Measurements from ENCODE around the gene RPRD1B.
"Not testable (repeated sequence)": the region's sequence is repeated elsewhere in the genome, so short reads cannot be mapped to it uniquely, and the experiment has no call there.

RPRD1B gene

GRCh38 chr20:38104285-38104684 lies 70.7 kb downstream of the RPRD1B start:
- Histone ChIP-seq H3K4me3 (ENCODE audit: insufficient read depth, low read depth, low read length) (no peak overlapping the region), H3K27ac (ENCODE audit: insufficient read depth, low read depth, low read length, poor library complexity, severe bottlenecking) (no peak overlapping the region), H3K9me3 (ENCODE audit: control insufficient read depth, low read length) (peaks cover 2% of the 10 kb centered on the region), H3K27me3 (ENCODE audit: control insufficient read depth, insufficient read depth, low read length, poor library complexity, severe bottlenecking) (no peaks in the 10 kb centered on the region), H3K4me1 (ENCODE audit: control insufficient read depth, insufficient read depth, low read length) (no peaks in the 10 kb centered on the region), H3K36me3 (ENCODE audit: control insufficient read depth, insufficient read depth, low read length) (no peaks in the 10 kb centered on the region)
- 76% methylated on average over 1 of the region's 1 CpG; no CpG with 5 or more reads in 1 of the 2 experiments for WGBS, 2 experiments

- no peaks in the 10 kb centered on the region for H3K9me3 ChIP-seq (ENCODE audit: control insufficient read depth, low read length)
- no peak overlapping the region for H3K27ac ChIP-seq (ENCODE audit: insufficient read depth, low read depth, low read length, poor library complexity, severe bottlenecking)
- WGBS, 2 experiments: 88 to 90% methylated on average over 5 of the region's 5 CpGs
- no peaks in the 10 kb centered on the region for H3K4me1 ChIP-seq (ENCODE audit: control insufficient read depth, insufficient read depth, low read length)
- no peaks in the 10 kb centered on the region for H3K27me3 ChIP-seq (ENCODE audit: control insufficient read depth, insufficient read depth, low read length, poor library complexity, severe bottlenecking)
- no peaks in the 10 kb centered on the region for H3K36me3 ChIP-seq (ENCODE audit: control insufficient read depth, insufficient read depth, low read length)
- H3K4me3 ChIP-seq (ENCODE audit: insufficient read depth, low read depth, low read length): no peak overlapping the region
Measured at GRCh38 chr20:38106461-38106860, 72.9 kb downstream of the RPRD1B start.

GRCh38 chr20:38107386-38107785 lies 73.8 kb downstream of the RPRD1B start:
- not testable (repeated sequence) for H3K27me3 ChIP-seq (ENCODE audit: control insufficient read depth, insufficient read depth, low read length, poor library complexity, severe bottlenecking); H3K9me3 ChIP-seq (ENCODE audit: control insufficient read depth, low read length); H3K27ac ChIP-seq (ENCODE audit: insufficient read depth, low read depth, low read length, poor library complexity, severe bottlenecking); H3K4me1 ChIP-seq (ENCODE audit: control insufficient read depth, insufficient read depth, low read length); H3K36me3 ChIP-seq (ENCODE audit: control insufficient read depth, insufficient read depth, low read length); H3K4me3 ChIP-seq (ENCODE audit: insufficient read depth, low read depth, low read length)
- WGBS, 2 experiments: 100% methylated on average over 1 of the region's 1 CpG; no CpG with 5 or more reads in 1 of the 2 experiments

GRCh38 chr20:38107916-38108315 lies 74.4 kb downstream of the RPRD1B start:
- H3K4me1 ChIP-seq (ENCODE audit: control insufficient read depth, insufficient read depth, low read length); H3K4me3 ChIP-seq (ENCODE audit: insufficient read depth, low read depth, low read length); H3K9me3 ChIP-seq (ENCODE audit: control insufficient read depth, low read length); H3K27me3 ChIP-seq (ENCODE audit: control insufficient read depth, insufficient read depth, low read length, poor library complexity, severe bottlenecking); H3K27ac ChIP-seq (ENCODE audit: insufficient read depth, low read depth, low read length, poor library complexity, severe bottlenecking); H3K36me3 ChIP-seq (ENCODE audit: control insufficient read depth, insufficient read depth, low read length): not testable (repeated sequence)
- 88 to 91% methylated on average over 7 of the region's 7 CpGs for WGBS, 2 experiments

- no peaks in the 10 kb centered on the region for H3K4me1 ChIP-seq (ENCODE audit: control insufficient read depth, insufficient read depth, low read length)
- H3K4me3 ChIP-seq (ENCODE audit: insufficient read depth, low read depth, low read length): no peak overlapping the region
- no peaks in the 10 kb centered on the region for H3K9me3 ChIP-seq (ENCODE audit: control insufficient read depth, low read length)
- no peaks in the 10 kb centered on the region for H3K36me3 ChIP-seq (ENCODE audit: control insufficient read depth, insufficient read depth, low read length)
- no peaks in the 10 kb centered on the region for H3K27me3 ChIP-seq (ENCODE audit: control insufficient read depth, insufficient read depth, low read length, poor library complexity, severe bottlenecking)
- no peak overlapping the region for H3K27ac ChIP-seq (ENCODE audit: insufficient read depth, low read depth, low read length, poor library complexity, severe bottlenecking)
- WGBS, 2 experiments: 96 to 97% methylated on average over 4 of the region's 4 CpGs
Measured at GRCh38 chr20:38108438-38108985, 75.0 kb downstream of the RPRD1B start.

- Histone ChIP-seq H3K27ac (ENCODE audit: insufficient read depth, low read depth, low read length, poor library complexity, severe bottlenecking) (no peak overlapping the region), H3K27me3 (ENCODE audit: control insufficient read depth, insufficient read depth, low read length, poor library complexity, severe bottlenecking) (no peaks in the 10 kb centered on the region), H3K4me3 (ENCODE audit: insufficient read depth, low read depth, low read length) (no peak overlapping the region), H3K36me3 (ENCODE audit: control insufficient read depth, insufficient read depth, low read length) (no peaks in the 10 kb centered on the region), H3K9me3 (ENCODE audit: control insufficient read depth, low read length) (no peaks in the 10 kb centered on the region), H3K4me1 (ENCODE audit: control insufficient read depth, insufficient read depth, low read length) (no peaks in the 10 kb centered on the region)
- 93 to 96% methylated on average over 3 of the region's 3 CpGs for WGBS, 2 experiments
Measured at GRCh38 chr20:38108986-38109541, 75.5 kb downstream of the RPRD1B start.

GRCh38 chr20:38109591-38110524 lies 76.3 kb downstream of the RPRD1B start:
- Histone ChIP-seq H3K36me3 (ENCODE audit: control insufficient read depth, insufficient read depth, low read length) (no peaks in the 10 kb centered on the region), H3K4me1 (ENCODE audit: control insufficient read depth, insufficient read depth, low read length) (no peaks in the 10 kb centered on the region), H3K27ac (ENCODE audit: insufficient read depth, low read depth, low read length, poor library complexity, severe bottlenecking) (no peak overlapping the region), H3K27me3 (ENCODE audit: control insufficient read depth, insufficient read depth, low read length, poor library complexity, severe bottlenecking) (no peaks in the 10 kb centered on the region), H3K9me3 (ENCODE audit: control insufficient read depth, low read length) (no peaks in the 10 kb centered on the region), H3K4me3 (ENCODE audit: insufficient read depth, low read depth, low read length) (no peak overlapping the region)
- WGBS, 2 experiments: 92 to 93% methylated on average over 8 of the region's 8 CpGs

- Histone ChIP-seq H3K27ac (ENCODE audit: insufficient read depth, low read depth, low read length, poor library complexity, severe bottlenecking) (no peak overlapping the region), H3K9me3 (ENCODE audit: control insufficient read depth, low read length) (no peaks in the 10 kb centered on the region)
- WGBS, 2 experiments: 95 to 97% methylated on average over 8 of the region's 8 CpGs
Measured at GRCh38 chr20:38110525-38111178, 77.1 kb downstream of the RPRD1B start.

GRCh38 chr20:38111366-38112232 lies 78.1 kb downstream of the RPRD1B start:
- Histone ChIP-seq H3K4me3 (ENCODE audit: insufficient read depth, low read depth, low read length) (no peak overlapping the region), H3K27me3 (ENCODE audit: control insufficient read depth, insufficient read depth, low read length, poor library complexity, severe bottlenecking) (no peaks in the 10 kb centered on the region), H3K36me3 (ENCODE audit: control insufficient read depth, insufficient read depth, low read length) (no peaks in the 10 kb centered on the region), H3K9me3 (ENCODE audit: control insufficient read depth, low read length) (no peaks in the 10 kb centered on the region), H3K27ac (ENCODE audit: insufficient read depth, low read depth, low read length, poor library complexity, severe bottlenecking) (no peak overlapping the region), H3K4me1 (ENCODE audit: control insufficient read depth, insufficient read depth, low read length) (no peaks in the 10 kb centered on the region)
- WGBS, 2 experiments: 92 to 93% methylated on average over 8 of the region's 8 CpGs

More at GRCh38 chr20:38110525-38111178, 77.1 kb downstream of the RPRD1B start:
- no peak overlapping the region for H3K4me3 ChIP-seq (ENCODE audit: insufficient read depth, low read depth, low read length)
- H3K36me3 ChIP-seq (ENCODE audit: control insufficient read depth, insufficient read depth, low read length): no peaks in the 10 kb centered on the region
- H3K27me3 ChIP-seq (ENCODE audit: control insufficient read depth, insufficient read depth, low read length, poor library complexity, severe bottlenecking): no peaks in the 10 kb centered on the region
- H3K4me1 ChIP-seq (ENCODE audit: control insufficient read depth, insufficient read depth, low read length): no peaks in the 10 kb centered on the region
